ENCODE data around the gene CCDC192. TPM values are rescaled to one million over a fixed set of nuclear protein-coding genes. Genes with fewer than 3 reads are reported as not detected.

Gene CCDC192
- total RNA-seq, 1 experiment from 2014 or later = not detected

GRCh38 chr5:127963931-127964330 is 260.7 kb downstream of the CCDC192 start:
- POLR2A ChIA-PET = interaction anchor here (1.0 kb wide), 1 partner anchor 11 kb away, joined by 4 read pairs; no protein-coding TSS in a partner anchor
- CTCF ChIA-PET = interaction anchor here (0.7 to 1.0 kb wide), 2 partner anchors 16 to 119 kb away, joined by 3 read pairs; no protein-coding TSS in a partner anchor
- intact Hi-C loops (cut with micrococcal nuclease) = no loop called here
- TF ChIP-seq CTCF (IDR thresholded peaks at IDR 0.05; ENCODE audit: unreplicated experiment) = no peak
- no peak overlapping the region for H3K27ac Mint-ChIP-seq (ENCODE audit: low read depth, unreplicated experiment)
- peaks cover 17% of the 10 kb centered on the region for H3K36me3 Mint-ChIP-seq (ENCODE audit: insufficient read depth, unreplicated experiment)
- peaks cover 38% of the 10 kb centered on the region for H3K4me1 Mint-ChIP-seq (ENCODE audit: insufficient read depth, unreplicated experiment)
- no TSS peak for BruUV-seq (replicated peaks)
- H3K4me3 Mint-ChIP-seq (ENCODE audit: unreplicated experiment) = no peak overlapping the region
- no peaks in the 10 kb centered on the region for H3K9me3 Mint-ChIP-seq (ENCODE audit: unreplicated experiment)
- H3K27me3 Mint-ChIP-seq (ENCODE audit: insufficient read depth, unreplicated experiment) = no peaks in the 10 kb centered on the region
- no peak for DNase-seq (ENCODE audit: unreplicated experiment)

GRCh38 chr5:127967323-127967982 is 264.3 kb downstream of the CCDC192 start:
- Mint-ChIP-seq H3K9me3 (ENCODE audit: unreplicated experiment) (no peaks in the 10 kb centered on the region), H3K27me3 (ENCODE audit: insufficient read depth, unreplicated experiment) (no peaks in the 10 kb centered on the region), H3K36me3 (ENCODE audit: insufficient read depth, unreplicated experiment) (peaks cover 17% of the 10 kb centered on the region), H3K27ac (ENCODE audit: low read depth, unreplicated experiment) (no peak overlapping the region), H3K4me1 (ENCODE audit: insufficient read depth, unreplicated experiment) (peaks cover 20% of the 10 kb centered on the region), H3K4me3 (ENCODE audit: unreplicated experiment) (no peak overlapping the region)
- BruUV-seq (replicated peaks) = no TSS peak
- ChIA-PET CTCF (interaction anchor here (0.5 kb wide), 1 partner anchor 53 kb away, joined by 3 read pairs; no protein-coding TSS in a partner anchor), POLR2A (interaction anchor here (1.1 kb wide), 1 partner anchor 20 kb away, joined by 3 read pairs; no protein-coding TSS in a partner anchor)
- TF ChIP-seq CTCF (IDR thresholded peaks at IDR 0.05; ENCODE audit: unreplicated experiment) = no peak
- intact Hi-C loops (cut with micrococcal nuclease) = no loop called here
- DNase-seq (ENCODE audit: unreplicated experiment) = no peak

GRCh38 chr5:127967983-127968592 is 264.9 kb downstream of the CCDC192 start:
- DNase-seq (ENCODE audit: unreplicated experiment) = no peak
- no peak overlapping the region for H3K27ac Mint-ChIP-seq (ENCODE audit: low read depth, unreplicated experiment)

More at GRCh38 chr5:127967983-127968592, 264.9 kb downstream of the CCDC192 start:
- Mint-ChIP-seq H3K9me3 (ENCODE audit: unreplicated experiment) (no peaks in the 10 kb centered on the region), H3K4me1 (ENCODE audit: insufficient read depth, unreplicated experiment) (peaks cover 20% of the 10 kb centered on the region), H3K4me3 (ENCODE audit: unreplicated experiment) (no peak overlapping the region), H3K36me3 (ENCODE audit: insufficient read depth, unreplicated experiment) (peaks cover 17% of the 10 kb centered on the region), H3K27me3 (ENCODE audit: insufficient read depth, unreplicated experiment) (no peaks in the 10 kb centered on the region)
- BruUV-seq (replicated peaks) = no TSS peak
- no peak for TF ChIP-seq CTCF (IDR thresholded peaks at IDR 0.05; ENCODE audit: unreplicated experiment)
- ChIA-PET POLR2A (interaction anchor here (1.1 to 1.4 kb wide), 2 partner anchors 19 to 101 kb away, joined by 3 read pairs; no protein-coding TSS in a partner anchor), CTCF (interaction anchor here (0.5 kb wide), 1 partner anchor 53 kb away, joined by 3 read pairs; no protein-coding TSS in a partner anchor)
- intact Hi-C loops (cut with micrococcal nuclease) = no loop called here

Data from MCF 10A (cell line).